HG02678 (cell line): ENCODE measurements around the gene PANK2.

Experiments used
- ATAC-seq: cut with Tn5 transposase; IDR thresholded peaks from one replicate; pipeline ENCODE4 v1.9.1; 2021; ENCODE audit warnings: mild to moderate bottlenecking, moderate library complexity; ENCODE audit not compliant: unreplicated experiment

PANK2 gene

DNA sequence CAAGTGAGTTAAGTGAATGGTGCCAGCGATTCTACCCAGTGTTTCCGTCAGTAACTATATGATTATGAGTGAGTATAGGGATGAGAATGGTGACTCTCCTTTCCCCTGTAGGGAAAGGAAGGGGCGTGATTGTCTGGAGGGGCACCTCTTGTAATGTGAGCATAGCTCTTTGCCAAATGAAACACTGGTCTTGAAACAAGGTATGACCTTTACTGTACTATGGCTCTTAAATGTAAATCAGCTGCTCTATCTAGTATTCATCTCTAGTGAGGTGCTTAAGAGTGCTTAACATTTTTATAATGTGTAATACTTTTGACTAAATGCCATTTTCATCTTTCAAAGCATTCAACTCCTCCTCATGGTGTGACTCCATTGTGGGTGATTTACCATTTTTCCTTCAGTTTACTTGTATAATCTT is 11.0 kb downstream of the PANK2 start:
- ATAC-seq: no peak

- no peak for ATAC-seq
These were observed 12.0 kb downstream of the PANK2 start for GRCh38 chr20:3901028-3901705.

DNA sequence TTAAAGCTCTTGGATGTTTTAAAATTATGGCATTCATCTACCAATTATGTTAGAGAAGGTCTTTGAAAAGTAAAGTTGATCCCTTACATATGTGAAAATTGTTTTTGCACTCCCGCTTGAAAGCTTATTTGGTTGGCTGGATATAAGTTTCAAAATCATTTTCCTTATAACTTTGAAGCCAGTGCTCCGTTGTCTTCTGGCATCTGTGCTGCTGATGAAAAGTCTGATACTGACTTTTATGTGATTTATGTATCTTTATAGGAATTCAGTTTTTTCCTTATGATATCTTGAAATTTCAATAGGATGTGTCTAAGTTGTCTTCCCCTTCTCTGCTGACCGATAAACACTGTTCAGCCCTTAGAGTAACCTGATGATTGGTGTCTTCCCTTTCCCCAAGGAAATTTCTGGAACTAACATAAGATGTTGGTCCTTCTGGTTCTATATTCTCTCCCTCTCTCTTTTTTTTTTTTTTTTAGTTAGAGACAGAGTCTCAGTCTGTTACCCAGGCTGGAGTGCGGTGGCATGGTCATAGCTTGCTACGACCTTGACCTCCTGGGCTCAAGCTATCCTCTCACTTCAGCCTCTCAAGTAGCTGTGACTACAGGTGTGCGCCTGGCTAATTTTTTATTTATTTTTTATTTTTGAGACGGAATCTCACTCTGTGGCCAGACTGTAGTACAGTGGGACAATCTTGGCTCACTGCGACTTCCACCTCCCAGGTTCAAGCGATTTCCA is 12.7 kb downstream of the PANK2 start:
- no peak for ATAC-seq

DNA sequence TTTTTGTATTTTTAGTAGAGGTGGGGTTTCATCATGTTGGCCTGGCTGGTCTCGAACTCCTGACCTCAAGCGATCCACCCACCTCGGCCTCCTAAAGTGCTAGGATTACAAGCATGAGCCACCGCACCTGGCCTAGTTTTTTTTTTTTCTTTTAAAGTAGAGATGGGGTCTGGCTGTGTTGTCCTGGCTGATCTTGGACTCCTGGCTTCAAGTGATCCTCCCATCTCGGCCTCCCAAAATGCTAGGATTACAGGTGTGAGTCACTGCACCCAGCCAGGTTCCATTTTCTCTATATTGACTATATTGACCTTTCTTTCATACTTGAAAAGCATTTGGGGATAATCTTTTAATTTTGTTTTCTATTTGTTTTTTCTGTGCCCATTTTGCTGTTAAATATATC is 13.3 kb downstream of the PANK2 start:
- no peak for ATAC-seq

DNA sequence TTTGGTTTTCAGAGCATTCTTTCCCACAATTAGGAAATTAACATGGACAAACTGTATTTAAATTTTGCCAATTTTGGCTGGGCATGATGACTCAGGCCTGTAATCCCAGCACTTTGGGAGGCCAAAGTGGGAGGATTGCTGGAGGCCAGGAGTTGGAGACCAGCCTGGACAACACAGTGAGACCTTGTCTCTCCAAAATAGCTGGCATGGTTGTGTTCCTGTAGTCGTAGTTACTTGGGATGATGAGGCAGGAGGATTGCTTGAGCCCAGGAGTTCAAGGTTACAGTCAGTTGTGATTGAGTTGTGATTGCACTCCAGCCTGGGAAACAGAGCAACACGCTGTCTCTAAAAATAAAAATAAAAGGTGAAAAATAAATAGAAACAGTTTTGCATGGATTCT is 15.0 kb downstream of the PANK2 start:
- no peak for ATAC-seq

- ATAC-seq: no peak
These were observed 15.7 kb downstream of the PANK2 start for GRCh38 chr20:3904857-3905256.

DNA sequence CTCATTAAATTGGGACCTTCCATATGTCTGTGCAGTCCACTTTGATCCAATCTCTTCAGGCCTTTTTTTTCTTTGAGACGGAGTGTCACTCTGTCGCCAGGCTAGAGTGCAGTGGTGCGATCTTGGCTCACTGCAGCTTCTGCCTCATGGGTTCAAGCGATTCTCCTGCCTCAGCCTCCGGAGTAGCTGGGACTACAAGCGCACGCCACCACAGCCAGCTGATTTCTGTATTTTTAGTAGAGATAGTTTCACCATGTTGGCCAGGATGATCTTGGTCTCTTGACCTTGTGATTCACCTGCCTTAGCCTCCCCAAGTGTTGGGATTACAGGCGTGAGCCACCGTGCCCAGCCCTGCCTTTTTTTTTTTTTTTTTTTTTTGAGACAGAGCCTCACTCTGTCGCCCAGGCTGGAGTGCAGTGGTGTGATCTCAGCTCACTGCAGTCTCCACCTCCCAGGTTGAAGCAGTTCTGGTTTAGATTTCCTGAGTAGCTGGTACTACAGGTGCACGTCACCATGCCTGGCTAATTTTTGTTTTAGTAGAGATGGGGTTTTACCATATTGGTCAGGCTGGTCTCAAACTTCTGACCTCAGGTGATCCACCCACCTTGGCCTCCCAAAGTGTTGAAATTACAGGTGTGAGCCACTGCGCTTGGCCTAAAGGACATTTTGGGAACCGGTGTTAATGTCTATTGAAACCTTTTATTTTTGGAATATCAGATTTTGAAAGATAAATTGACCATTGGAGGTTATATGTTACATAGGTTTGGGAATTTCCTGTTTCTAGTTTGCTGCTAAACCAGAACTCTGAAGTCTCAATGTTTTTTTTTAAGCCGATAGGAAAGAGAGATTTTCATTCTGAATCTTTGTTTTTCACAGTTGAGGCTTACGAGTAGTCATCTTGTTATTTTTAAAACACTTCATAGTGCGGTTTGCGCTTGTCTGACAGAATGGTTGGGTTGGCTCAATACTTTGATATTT is 17.8 kb downstream of the PANK2 start:
- peak; percentile 91 for ATAC-seq

DNA sequence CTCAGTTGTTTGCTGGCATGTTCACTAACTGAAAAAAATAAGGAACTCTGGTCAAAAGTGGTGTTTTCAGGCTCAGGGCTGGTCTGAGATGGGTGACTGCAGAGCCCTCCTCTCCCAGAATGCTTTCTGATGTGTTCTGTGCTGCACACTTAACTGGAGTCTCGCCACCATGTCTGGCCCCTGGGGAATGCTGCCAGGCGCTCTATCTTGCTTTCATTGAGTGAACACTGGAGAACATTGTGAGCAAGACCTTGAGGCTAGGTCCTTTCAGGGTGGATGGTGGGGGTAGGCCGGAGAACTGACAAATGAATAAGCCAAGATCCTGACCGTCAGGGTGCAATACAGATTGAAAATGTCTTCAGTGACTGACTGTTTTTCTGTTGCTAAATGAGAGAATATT is 19.5 kb downstream of the PANK2 start:
- ATAC-seq: no peak

DNA sequence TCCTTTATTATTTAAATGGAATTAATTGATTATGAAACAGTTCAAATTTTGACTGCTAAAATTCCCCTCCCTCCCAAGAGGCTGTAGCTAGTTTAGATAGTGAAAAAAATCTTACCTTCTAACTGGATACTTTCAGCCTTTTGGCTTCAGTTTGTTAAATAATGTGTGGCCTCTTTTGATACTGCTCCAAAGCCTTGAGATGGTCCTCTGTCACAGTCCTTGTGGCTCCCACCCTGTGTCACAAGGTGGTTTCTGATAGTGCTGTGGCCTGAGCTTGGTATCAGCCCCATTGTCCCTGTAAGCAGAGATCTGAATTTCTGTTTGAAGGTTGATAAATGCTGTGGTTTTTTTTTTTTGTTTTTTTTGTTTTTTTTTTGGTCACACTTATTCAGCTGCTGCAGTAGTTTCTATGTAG is 20.8 kb downstream of the PANK2 start:
- no peak for ATAC-seq

GRCh38 chr20:3910853-3911252 is 21.7 kb downstream of the PANK2 start:
- ATAC-seq: no peak

- no peak for ATAC-seq
These were observed 22.8 kb downstream of the PANK2 start for GRCh38 chr20:3911956-3912355.

GRCh38 chr20:3914446-3914845 is 25.3 kb downstream of the PANK2 start:
- ATAC-seq: no peak

DNA sequence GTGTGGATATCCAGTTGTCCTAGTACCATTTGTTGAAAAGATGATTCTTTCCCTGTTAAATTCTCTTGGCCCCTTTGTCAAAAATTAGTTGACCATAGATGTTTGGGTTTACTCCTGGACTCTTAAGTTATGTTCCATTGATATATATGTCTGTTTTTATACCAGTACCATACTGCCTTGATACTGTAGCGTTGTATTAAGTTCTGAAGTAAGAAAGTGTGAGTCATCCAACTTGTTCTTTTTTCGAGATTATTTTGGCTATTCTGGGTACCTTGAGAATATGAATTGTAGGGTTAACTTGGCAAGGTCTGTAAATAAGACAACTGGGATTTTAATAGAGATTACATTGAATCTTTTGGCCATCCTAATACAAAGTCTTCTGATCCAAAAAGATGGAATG is 26.5 kb downstream of the PANK2 start:
- no peak for ATAC-seq

- ATAC-seq: no peak
These were observed 27.2 kb downstream of the PANK2 start for GRCh38 chr20:3916364-3916763.

DNA sequence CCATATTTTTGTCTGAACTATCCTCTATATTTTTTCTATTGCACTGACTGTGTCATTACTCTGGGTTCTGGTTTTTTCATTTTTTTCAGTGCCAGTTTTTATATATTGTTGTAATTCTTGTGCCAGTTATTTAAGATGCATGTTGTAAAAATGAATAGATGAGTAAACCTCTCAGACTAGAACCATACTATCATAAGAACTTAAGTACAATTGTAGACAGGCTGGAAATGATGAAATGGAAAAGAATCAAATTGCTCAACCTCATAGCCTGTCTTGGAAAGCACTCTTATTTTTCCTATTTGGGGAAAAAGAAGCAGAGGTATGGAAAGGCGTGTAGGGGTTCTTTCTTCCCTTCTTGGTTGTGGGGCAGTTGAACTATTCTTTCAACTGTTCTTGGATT is 30.2 kb downstream of the PANK2 start:
- no peak for ATAC-seq

- ATAC-seq: no peak
These were observed 33.2 kb downstream of the PANK2 start for GRCh38 chr20:3922223-3922982.

DNA sequence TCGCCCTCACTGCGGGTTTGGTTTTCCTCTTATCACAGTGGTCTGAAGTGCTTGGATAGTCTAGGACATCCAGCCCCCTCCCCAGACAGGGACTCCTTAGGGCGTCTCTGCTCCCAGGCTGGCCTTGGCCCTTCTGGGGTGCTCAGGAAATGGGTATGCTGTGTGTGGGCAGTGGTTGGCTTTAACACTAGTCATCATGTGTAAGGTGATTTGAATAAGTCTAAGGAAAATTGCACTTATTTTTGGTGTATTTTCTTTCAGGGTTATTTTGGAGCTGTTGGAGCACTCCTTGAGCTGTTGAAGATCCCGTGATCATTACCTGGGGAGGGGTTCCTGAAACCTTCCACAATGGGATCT is 33.8 kb downstream of the PANK2 start:
- no peak for ATAC-seq

GRCh38 chr20:3923818-3924217 is 34.6 kb downstream of the PANK2 start:
- ATAC-seq: no peak

GRCh38 chr20:3924304-3925112 is 35.3 kb downstream of the PANK2 start:
- ATAC-seq: no peak

DNA sequence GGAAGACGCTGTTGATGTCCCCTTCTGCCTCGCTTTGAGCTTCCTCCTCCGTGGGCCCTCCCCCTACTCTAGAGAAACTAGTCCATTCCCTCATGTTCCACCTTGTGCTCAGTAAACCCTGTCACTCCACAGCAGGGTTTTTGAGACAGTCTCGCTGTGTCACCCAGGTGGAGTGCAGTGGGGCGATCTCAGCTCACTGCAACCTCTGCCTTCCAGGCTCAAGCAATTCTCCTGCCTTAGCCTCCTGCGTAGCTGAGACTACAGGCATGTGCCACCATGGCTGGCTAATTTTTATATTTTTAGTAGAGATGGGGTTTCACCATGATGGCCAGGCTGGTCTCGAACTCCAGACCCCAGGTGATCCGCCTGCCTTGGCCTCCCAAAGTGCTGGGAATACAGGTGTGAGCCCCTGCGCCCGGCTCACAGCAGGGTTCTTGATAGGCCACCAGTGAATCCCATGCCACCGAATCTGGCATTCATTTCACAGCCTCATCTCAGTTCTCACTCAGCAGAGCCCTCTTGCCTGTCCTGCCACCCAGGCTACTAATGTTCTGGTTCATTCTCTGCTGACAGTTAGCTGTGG is 36.0 kb downstream of the PANK2 start:
- no peak for ATAC-seq
